HG02970 (cell line): ENCODE measurements around the gene CACNB2.

Experiments
- ATAC-seq: cut with Tn5 transposase; IDR thresholded peaks from one replicate; pipeline ENCODE4 v1.9.1; 2021; ENCODE audit warnings: mild to moderate bottlenecking, moderate library complexity, moderate number of reproducible peaks; ENCODE audit not compliant: unreplicated experiment, low FRiP score

Gene CACNB2

GRCh38 chr10:18140149-18140956, at the start of gene CACNB2:
CACNB2 (plus strand) TSS chr10:18140424.
- no peak for ATAC-seq

- ATAC-seq, result no peak
These were observed 45.9 kb upstream of the CACNB2 start for GRCh38 chr10:18094332-18094731.

GRCh38 chr10:18094793-18095192, 45.4 kb upstream of the CACNB2 start:
- ATAC-seq, result no peak

- no peak for ATAC-seq
These were observed 42.7 kb upstream of the CACNB2 start for GRCh38 chr10:18097524-18097923.

- no peak for ATAC-seq
These were observed 42.0 kb upstream of the CACNB2 start for GRCh38 chr10:18098201-18098600.

GRCh38 chr10:18099415-18099814, 40.8 kb upstream of the CACNB2 start:
- no peak for ATAC-seq

GRCh38 chr10:18100669-18101068, 39.6 kb upstream of the CACNB2 start:
- ATAC-seq, result no peak

GRCh38 chr10:18102404-18102803, 37.8 kb upstream of the CACNB2 start:
- no peak for ATAC-seq

GRCh38 chr10:18104223-18104872, 35.9 kb upstream of the CACNB2 start:
- no peak for ATAC-seq

- ATAC-seq, result no peak
These were observed 30.8 kb upstream of the CACNB2 start for GRCh38 chr10:18109341-18109870.

- ATAC-seq, result no peak
These were observed 26.3 kb upstream of the CACNB2 start for GRCh38 chr10:18113881-18114280.

- no peak for ATAC-seq
These were observed 22.9 kb upstream of the CACNB2 start for GRCh38 chr10:18117276-18117675.

GRCh38 chr10:18122753-18123152, 17.5 kb upstream of the CACNB2 start:
- ATAC-seq, result no peak

GRCh38 chr10:18133046-18133445, 7.2 kb upstream of the CACNB2 start:
- no peak for ATAC-seq

- ATAC-seq, result no peak
These were observed 5.7 kb upstream of the CACNB2 start for GRCh38 chr10:18134509-18134908.

- ATAC-seq, result no peak
These were observed 5.3 kb upstream of the CACNB2 start for GRCh38 chr10:18134921-18135320.

- no peak for ATAC-seq
These were observed 4.0 kb upstream of the CACNB2 start for GRCh38 chr10:18136073-18136791.

- ATAC-seq, result no peak
These were observed 3.1 kb upstream of the CACNB2 start for GRCh38 chr10:18137111-18137510.

- ATAC-seq, result no peak
These were observed 977 bp downstream of the CACNB2 start for GRCh38 chr10:18140957-18141845.

- ATAC-seq, result no peak
These were observed 1.9 kb downstream of the CACNB2 start for GRCh38 chr10:18142151-18142550.
